ENCODE data around the gene GRAMD2B. TPM values are rescaled to one million over a fixed set of nuclear protein-coding genes. Genes with fewer than 3 reads are reported as not detected.

Gene GRAMD2B
- total RNA-seq, 2 experiments from 2014 or later = 9.3 to 10.1 TPM

Other genes with a start within 250 kb of the GRAMD2B start
- 1 to 10 TPM; 6.6 to 6.8 TPM for gene ALDH7A1, start 171.8 kb downstream of the GRAMD2B start, total RNA-seq
- gene PHAX, start 177.5 kb downstream of the GRAMD2B start, total RNA-seq = 10 to 100 TPM; 52.9 to 57.6 TPM

Measured in activated CD8-positive, alpha-beta memory T cell treated with anti-CD3 and anti-CD28 coated beads for 36 hours (primary cell).